GM12891 (cell line): ENCODE results near the gene SPAG16.

Source experiments
- DNase-seq: peaks from one replicate; pipeline ENCODE4 v3.0.0; 2011; ENCODE audit warnings: low spot score; ENCODE audit not compliant: insufficient read length
- FAIRE-seq: peaks from 2 replicates; lab custom pipeline; 2011; peaks lifted over from hg19 to GRCh38; lab: Jason Lieb, UNC
- PAX5 ChIP-seq: IDR thresholded peaks from 2 replicates; pipeline ENCODE4 v1.6.1; 2011; ENCODE audit warnings: low read length, moderate library complexity, mild to moderate bottlenecking; ENCODE audit not compliant: insufficient read depth, severe bottlenecking
- POLR2A ChIP-seq: IDR thresholded peaks from 2 replicates; pipeline ENCODE4 v1.6.1; 2011; ENCODE audit warnings: low read depth, low read length, control low read depth
- POLR2AphosphoS5 ChIP-seq: IDR thresholded peaks from 2 replicates; pipeline ENCODE4 v1.6.1; 2011; ENCODE audit warnings: low read depth, low read length, control low read depth
- POU2F2 ChIP-seq: IDR thresholded peaks from 2 replicates; pipeline ENCODE4 v1.6.1; 2011; ENCODE audit warnings: low read depth, mild to moderate bottlenecking, control low read depth, low read length, moderate library complexity
- SPI1 ChIP-seq: IDR thresholded peaks from 2 replicates; pipeline ENCODE4 v1.6.1; 2011; ENCODE audit warnings: low read depth, low read length, control low read depth
- TAF1 ChIP-seq: IDR thresholded peaks from 2 replicates; pipeline ENCODE4 v1.6.1; 2011; ENCODE audit warnings: low read depth, low read length, control low read depth

Gene SPAG16

DNA sequence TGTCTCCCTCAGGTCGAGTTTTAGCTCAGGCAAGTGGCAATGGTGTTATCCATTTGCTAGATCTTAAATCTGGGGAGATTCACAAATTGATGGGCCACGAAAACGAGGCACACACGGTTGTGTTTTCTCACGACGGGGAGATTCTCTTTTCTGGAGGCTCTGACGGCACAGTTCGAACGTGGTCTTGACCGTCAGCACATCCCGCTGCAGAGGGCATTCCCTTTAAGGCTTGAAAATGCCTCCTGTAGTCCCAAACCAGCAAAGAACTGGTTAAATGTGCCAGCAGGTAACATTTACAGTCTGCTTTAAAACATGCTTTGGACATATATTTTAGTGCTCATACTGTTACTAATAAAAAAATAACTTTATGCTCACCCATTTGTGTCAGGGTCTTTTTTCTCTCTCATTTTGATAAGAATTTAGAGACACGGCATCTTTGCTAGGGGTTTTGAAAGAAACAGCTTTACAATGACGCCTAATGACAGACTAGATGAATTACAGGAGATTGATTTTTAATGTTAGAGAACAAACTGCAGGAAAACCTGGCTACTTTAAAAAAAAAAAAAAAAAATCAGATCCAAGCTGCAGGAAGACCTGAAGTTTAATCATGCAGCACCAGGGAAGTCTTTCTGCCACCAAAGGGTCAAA, 1126.0 kb downstream of the SPAG16 start:
- no peak for FAIRE-seq
- no peak for TF ChIP-seq TAF1
- DNase-seq: no peak

DNA sequence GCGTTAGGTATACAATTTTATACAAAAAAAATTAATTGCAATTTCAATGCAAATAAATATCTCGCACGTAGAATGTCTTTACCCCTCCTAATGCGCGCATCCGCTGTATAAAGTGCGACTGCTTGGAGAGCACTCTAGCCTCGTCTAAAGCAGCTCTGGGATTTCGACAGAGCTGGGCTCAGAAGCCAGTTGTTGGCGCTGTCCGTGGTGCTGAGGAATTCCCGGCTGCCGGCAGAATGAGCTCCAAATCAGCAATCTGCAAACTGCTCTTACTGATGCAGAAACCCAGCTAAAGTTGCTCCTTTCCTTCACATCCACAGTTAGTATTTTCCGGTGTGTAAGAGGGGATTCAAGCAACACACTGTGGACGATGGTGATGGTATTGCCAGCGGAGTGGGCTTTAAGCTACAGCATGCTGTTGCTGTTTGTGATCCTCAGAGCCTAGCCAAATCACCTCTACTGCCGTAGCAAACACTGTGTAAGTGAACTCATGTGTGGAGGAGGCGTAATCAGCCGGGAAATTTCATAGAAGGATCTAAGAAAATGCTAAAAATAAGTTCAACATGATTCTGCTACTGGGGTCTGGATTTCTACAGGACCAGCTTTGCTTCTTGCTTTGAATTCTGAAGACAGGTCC, 1126.8 kb downstream of the SPAG16 start, which contains the start of gene VWC2L:
Gene VWC2L (plus strand): TSS at position 137 of the 637 bp plus-strand sequence. CDS start 3,140 bp downstream, outside the sequence.
- TF ChIP-seq TAF1: no peak
- TF ChIP-seq POLR2AphosphoS5: no peak
- TF ChIP-seq POU2F2: no peak
- TF ChIP-seq SPI1: no peak
- TF ChIP-seq POLR2A: no peak
- TF ChIP-seq PAX5: no peak
- FAIRE-seq (peak; percentile 50), DNase-seq (no peak)

- FAIRE-seq (no peak), DNase-seq (no peak)
- TF ChIP-seq TAF1 (no peak), POU2F2 (no peak), POLR2AphosphoS5 (no peak), PAX5 (no peak), SPI1 (no peak), POLR2A (no peak)
These were observed 1128.4 kb downstream of the SPAG16 start for GRCh38 chr2:214412679-214413078.

DNA sequence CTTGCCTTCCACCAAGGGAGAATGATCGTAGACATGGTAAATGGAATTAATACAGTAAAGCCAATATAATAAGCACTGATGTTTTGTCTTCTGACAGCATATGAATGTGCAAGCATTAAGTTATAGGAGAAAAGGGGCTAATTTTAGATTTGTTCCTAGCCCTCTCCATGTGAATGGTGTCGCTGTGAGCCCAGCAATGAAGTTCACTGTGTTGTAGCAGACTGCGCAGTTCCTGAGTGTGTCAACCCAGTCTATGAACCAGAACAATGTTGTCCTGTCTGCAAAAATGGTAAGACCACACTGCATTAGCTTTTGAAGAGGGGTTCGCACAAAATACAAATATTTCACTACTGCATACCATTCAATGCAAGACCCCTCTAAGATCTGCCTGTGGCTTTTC, 1152.2 kb downstream of the SPAG16 start:
- FAIRE-seq (no peak), DNase-seq (no peak)
- no peak for TF ChIP-seq PAX5
- TF ChIP-seq POU2F2: no peak
- no peak for TF ChIP-seq POLR2AphosphoS5
- no peak for TF ChIP-seq TAF1
- TF ChIP-seq POLR2A: no peak
- TF ChIP-seq SPI1: no peak

GRCh38 chr2:214450118-214450894, 1166.0 kb downstream of the SPAG16 start:
- DNase-seq: no peak
- TF ChIP-seq SPI1 (no peak), TAF1 (no peak)
- no peak for FAIRE-seq

DNA sequence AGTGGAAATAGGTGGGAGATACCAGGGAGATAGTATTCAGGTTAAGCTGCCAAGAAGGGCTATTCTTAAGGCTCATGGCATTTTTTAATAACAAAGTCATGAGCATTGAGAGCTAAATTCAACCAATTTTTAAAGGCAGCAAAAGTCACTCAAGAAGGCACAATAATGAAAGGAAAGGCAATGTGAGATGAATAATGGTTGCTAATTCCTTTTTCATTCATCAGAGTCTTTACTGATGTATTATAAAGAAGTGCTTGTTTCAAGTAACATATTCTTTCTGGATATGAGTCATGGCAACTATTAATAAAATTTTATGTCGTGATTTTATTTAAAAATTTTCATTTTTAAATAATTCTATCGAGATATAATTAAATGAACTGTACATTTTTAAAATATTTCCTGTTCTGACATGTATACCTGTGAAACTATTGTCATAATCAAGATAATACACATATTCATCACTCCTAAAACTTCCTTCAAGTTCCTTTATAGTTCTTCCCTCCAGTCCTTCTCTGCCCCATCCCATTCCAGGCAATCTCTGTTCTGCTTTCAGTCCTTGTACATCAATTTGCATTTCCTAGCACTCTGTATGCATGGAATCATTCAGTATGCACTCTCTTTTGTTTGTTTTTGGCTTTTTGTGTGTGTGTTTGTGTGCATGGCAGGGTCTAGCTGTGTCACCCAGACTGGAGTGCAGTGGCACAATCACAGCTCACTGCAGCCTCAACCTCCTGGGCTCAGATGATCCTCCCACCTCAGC, 1167.4 kb downstream of the SPAG16 start:
- DNase-seq: no peak
- no peak for FAIRE-seq
- TF ChIP-seq POU2F2: no peak
- TF ChIP-seq POLR2AphosphoS5: no peak
- TF ChIP-seq TAF1: no peak
- TF ChIP-seq POLR2A: no peak
- TF ChIP-seq SPI1: no peak
- TF ChIP-seq PAX5: no peak
